Measurements from ENCODE around the gene MT1A.

- TF ChIP-seq ZBTB11 (CRISPR knock-in tag; IDR thresholded peaks at IDR 0.05) (no peak), STAT3 (IDR thresholded peaks at IDR 0.05; ENCODE audit: low read depth, low read length) (no peak), EZH2 (IDR thresholded peaks at IDR 0.05; ENCODE audit: borderline replicate concordance, control insufficient read depth, low read depth, low read length) (no peak), TCF12 (IDR thresholded peaks at IDR 0.05; ENCODE audit: low read depth, low read length) (no peak), IRF3 (IDR thresholded peaks at IDR 0.05) (no peak), YBX1 (IDR thresholded peaks at IDR 0.05) (no peak), POLR2AphosphoS5 (IDR thresholded peaks at IDR 0.05; ENCODE audit: low read length) (no peak), SMC3 (IDR thresholded peaks at IDR 0.05; ENCODE audit: borderline replicate concordance, low read length) (no peak), MXI1 (IDR thresholded peaks at IDR 0.05; ENCODE audit: low read depth, low read length) (no peak), POLR2A (IDR thresholded peaks at IDR 0.05; ENCODE audit: low read depth, low read length) (no peak), ZBTB4 (CRISPR knock-in tag; IDR thresholded peaks at IDR 0.05) (no peak), FOXM1 (IDR thresholded peaks at IDR 0.05; ENCODE audit: low read depth, low read length) (no peak)
- TF ChIP-seq, protein P1, sequence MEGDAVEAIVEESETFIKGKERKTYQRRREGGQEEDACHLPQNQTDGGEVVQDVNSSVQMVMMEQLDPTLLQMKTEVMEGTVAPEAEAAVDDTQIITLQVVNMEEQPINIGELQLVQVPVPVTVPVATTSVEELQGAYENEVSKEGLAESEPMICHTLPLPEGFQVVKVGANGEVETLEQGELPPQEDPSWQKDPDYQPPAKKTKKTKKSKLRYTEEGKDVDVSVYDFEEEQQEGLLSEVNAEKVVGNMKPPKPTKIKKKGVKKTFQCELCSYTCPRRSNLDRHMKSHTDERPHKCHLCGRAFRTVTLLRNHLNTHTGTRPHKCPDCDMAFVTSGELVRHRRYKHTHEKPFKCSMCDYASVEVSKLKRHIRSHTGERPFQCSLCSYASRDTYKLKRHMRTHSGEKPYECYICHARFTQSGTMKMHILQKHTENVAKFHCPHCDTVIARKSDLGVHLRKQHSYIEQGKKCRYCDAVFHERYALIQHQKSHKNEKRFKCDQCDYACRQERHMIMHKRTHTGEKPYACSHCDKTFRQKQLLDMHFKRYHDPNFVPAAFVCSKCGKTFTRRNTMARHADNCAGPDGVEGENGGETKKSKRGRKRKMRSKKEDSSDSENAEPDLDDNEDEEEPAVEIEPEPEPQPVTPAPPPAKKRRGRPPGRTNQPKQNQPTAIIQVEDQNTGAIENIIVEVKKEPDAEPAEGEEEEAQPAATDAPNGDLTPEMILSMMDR (IDR thresholded peaks at IDR 0.05 in 2 of 3, conservative IDR thresholded peaks at IDR 0.05 in 1 of 3; ENCODE audit: control insufficient read depth in 2 of 3, extremely low read depth in 1 of 3, insufficient read depth in 1 of 3, low read depth in 3 of 3, low read length in 3 of 3): no peak
These were observed 7.4 kb downstream of the MT1A start for GRCh38 chr16:56645838-56646237.

Measured in GM12878 (cell line).